Parathyroid adenoma (tissue), 2 donors: ENCODE results near the gene ALX4.

Experiments
- H2AFZ ChIP-seq: fragments of 300-600 bp; sonication (generic); one replicate; pipeline ENCODE4 v1.7.0; 2017; ENCODE audit warnings: antibody characterized with exemption, mild to moderate bottlenecking
- H3K27ac ChIP-seq: fragments of 300-600 bp; sonication (generic); one replicate; pipeline ENCODE4 v1.7.0; 2017
- H3K27me3 ChIP-seq: fragments of 300-600 bp; sonication (generic); one replicate; pipeline ENCODE4 v1.7.0; 2017; ENCODE audit warnings: low read length; ENCODE audit not compliant: control insufficient read depth, insufficient read depth
- H3K36me3 ChIP-seq: fragments of 300-600 bp; sonication (generic); one replicate; pipeline ENCODE4 v1.7.0; 2017; ENCODE audit warnings: low read length; ENCODE audit not compliant: control insufficient read depth, insufficient read depth
- H3K4me1 ChIP-seq: fragments of 300-600 bp; sonication (generic); one replicate; pipeline ENCODE4 v1.7.0; 2017; ENCODE audit warnings: control low read depth
- H3K4me2 ChIP-seq: fragments of 300-600 bp; sonication (generic); one replicate; pipeline ENCODE4 v1.7.0; 2017; ENCODE audit warnings: low read length
- H3K4me3 ChIP-seq: fragments of 300-600 bp; sonication (generic); one replicate; pipeline ENCODE4 v1.7.0; 2017; ENCODE audit warnings: low read depth, low read length
- H3K79me2 ChIP-seq: fragments of 300-600 bp; sonication (generic); one replicate; pipeline ENCODE4 v1.7.0; 2017; ENCODE audit warnings: control low read depth
- H3K9ac ChIP-seq: fragments of 300-600 bp; sonication (generic); one replicate; pipeline ENCODE4 v1.7.0; 2017; ENCODE audit warnings: mild to moderate bottlenecking
- H3K9me3 ChIP-seq: fragments of 300-600 bp; sonication (generic); one replicate; pipeline ENCODE4 v1.7.0; 2017; ENCODE audit warnings: low read length; ENCODE audit not compliant: control insufficient read depth
- CTCF ChIP-seq: fragments of 300-600 bp; sonication (generic); IDR thresholded peaks from one replicate; pipeline ENCODE4 v1.7.0; 2017; ENCODE audit warnings: antibody characterized with exemption, mild to moderate bottlenecking
- donor health status: primary hyperparathyroidism.

The ALX4 gene

DNA sequence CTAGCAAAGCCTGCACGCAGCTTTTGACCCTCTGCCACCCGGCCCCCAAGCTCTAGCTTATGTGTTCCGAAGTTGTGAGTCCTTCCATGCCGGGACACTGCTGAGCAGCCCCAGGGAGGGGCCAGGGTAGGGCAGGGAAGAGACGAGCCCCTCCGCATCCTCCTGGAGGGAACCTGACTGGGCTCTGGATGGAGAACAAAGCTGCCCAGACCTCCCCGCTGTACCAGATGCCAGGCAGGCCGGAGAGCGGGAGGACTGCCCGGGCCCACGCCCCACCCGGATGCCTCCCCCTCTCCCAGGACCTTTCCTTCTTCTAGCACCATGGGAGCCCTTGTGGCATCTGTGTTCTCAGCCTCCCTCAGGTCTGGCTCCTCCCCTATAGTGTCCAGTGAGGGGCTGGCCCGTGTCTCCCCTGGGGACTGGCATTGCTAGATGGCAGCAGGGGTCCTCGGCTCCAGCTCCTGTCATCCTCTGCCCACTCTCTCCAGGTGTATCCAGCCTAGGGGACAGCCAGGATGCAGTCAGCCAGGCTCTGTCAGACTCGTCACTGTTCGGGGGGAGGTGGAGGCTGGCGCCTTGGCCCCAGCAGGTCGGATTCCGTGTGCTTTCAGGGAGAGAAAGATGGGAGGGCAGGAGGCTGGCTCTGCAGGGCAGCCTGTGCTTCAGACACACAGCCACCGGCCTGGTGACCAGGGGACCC lies 46.1 kb downstream of the ALX4 start:
- H3K9ac ChIP-seq, result no peak overlapping the region
- H3K27me3 ChIP-seq, result no peaks in the 10 kb centered on the region
- no peaks in the 10 kb centered on the region for H3K36me3 ChIP-seq
- H3K79me2 ChIP-seq, result no peaks in the 10 kb centered on the region
- TF ChIP-seq CTCF, result no peak
- no peak overlapping the region for H2AFZ ChIP-seq
- H3K27ac ChIP-seq, result no peak overlapping the region
- H3K4me3 ChIP-seq, result no peak overlapping the region
- H3K4me2 ChIP-seq, result no peak overlapping the region
- no peaks in the 10 kb centered on the region for H3K4me1 ChIP-seq
- H3K9me3 ChIP-seq, result no peaks in the 10 kb centered on the region

GRCh38 chr11:44261800-44262591 lies 47.9 kb downstream of the ALX4 start:
- Histone ChIP-seq H3K79me2 (no peaks in the 10 kb centered on the region), H3K4me2 (no peak overlapping the region), H3K4me1 (no peaks in the 10 kb centered on the region), H3K9me3 (no peaks in the 10 kb centered on the region), H3K9ac (no peak overlapping the region), H3K4me3 (no peak overlapping the region), H3K36me3 (no peaks in the 10 kb centered on the region), H3K27me3 (no peaks in the 10 kb centered on the region), H3K27ac (no peak overlapping the region), H2AFZ (no peak overlapping the region)
- no peak for TF ChIP-seq CTCF

DNA sequence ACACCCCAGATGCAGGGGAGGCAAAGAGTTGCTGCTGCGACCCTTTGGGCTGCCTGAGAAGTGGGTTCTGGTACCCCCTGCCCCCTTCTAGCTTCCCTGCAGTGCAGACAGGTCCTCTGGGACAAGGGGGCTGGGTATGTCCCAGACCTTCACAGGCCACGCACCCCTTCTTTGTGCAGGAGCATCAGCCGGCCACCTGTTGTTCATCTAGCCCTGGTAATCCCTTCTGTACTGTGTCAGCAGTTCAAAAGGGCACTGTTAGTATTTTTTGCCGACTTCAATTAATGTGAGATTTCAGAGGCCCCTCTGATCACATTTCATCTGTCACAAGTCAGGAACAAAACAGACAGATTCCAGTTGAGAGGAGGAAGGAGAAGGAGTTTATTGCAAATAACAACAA lies 49.9 kb downstream of the ALX4 start:
- no peak overlapping the region for H3K27ac ChIP-seq
- H3K27me3 ChIP-seq, result no peaks in the 10 kb centered on the region
- H3K36me3 ChIP-seq, result no peaks in the 10 kb centered on the region
- TF ChIP-seq CTCF, result no peak
- H3K79me2 ChIP-seq, result no peaks in the 10 kb centered on the region
- H3K9ac ChIP-seq, result no peak overlapping the region
- no peaks in the 10 kb centered on the region for H3K4me1 ChIP-seq
- no peak overlapping the region for H3K4me2 ChIP-seq
- H3K9me3 ChIP-seq, result no peaks in the 10 kb centered on the region
- no peak overlapping the region for H2AFZ ChIP-seq
- no peak overlapping the region for H3K4me3 ChIP-seq

DNA sequence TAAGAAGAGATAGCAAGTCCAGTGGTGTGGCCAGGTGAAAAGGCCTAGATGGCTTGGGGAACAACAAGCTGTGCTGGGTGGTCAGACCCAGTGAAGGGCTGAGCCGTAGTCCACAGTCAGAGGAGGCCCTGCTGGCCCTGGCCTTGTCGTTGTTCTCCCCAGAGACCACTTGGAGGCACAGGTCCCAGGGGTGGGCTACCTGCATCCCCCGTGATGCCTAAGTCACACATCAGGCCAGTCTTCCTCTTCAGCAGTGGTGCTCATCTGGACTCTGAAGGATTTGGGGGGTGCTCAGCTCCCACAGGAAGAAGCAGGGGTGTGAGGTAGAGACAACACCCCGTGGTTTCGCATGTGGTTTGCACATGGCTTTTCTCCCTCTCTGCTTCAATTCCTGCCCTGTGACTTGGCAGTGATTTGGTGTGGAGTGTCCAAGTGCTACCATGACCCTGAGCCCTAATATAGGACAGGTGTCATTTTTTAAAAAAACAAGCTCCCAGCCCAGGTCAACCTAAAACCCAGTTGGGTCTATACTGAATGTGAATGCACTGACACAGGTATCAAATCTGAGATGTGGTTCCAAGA lies 51.0 kb downstream of the ALX4 start:
- H3K4me1 ChIP-seq, result no peaks in the 10 kb centered on the region
- H2AFZ ChIP-seq, result no peak overlapping the region
- H3K27me3 ChIP-seq, result no peaks in the 10 kb centered on the region
- H3K9ac ChIP-seq, result no peak overlapping the region
- H3K27ac ChIP-seq, result no peak overlapping the region
- no peak overlapping the region for H3K4me3 ChIP-seq
- no peaks in the 10 kb centered on the region for H3K36me3 ChIP-seq
- TF ChIP-seq CTCF, result no peak
- no peaks in the 10 kb centered on the region for H3K79me2 ChIP-seq
- H3K9me3 ChIP-seq, result no peaks in the 10 kb centered on the region
- no peak overlapping the region for H3K4me2 ChIP-seq
